DND-41 (cell line): Measurements from ENCODE around the gene EOGT.

Source experiments
- ATAC-seq: fragments of 200-7000 bp; cut with Tn5 transposase; 3 replicates; pipeline ENCODE4 v1.9.1; 2021; ENCODE audit warnings: low read depth; ENCODE audit not compliant: insufficient read depth
- DNase-seq: peaks from one replicate; pipeline ENCODE4 v3.0.0-alpha.2; 2020
- H2AFZ ChIP-seq: 2 replicates; pipeline ENCODE4 v1.6.0; 2012; ENCODE audit warnings: low read depth, low read length
- H3K27ac ChIP-seq: 2 replicates; pipeline ENCODE4 v1.5.1; 2012; ENCODE audit warnings: low read length, inconsistent platforms
- H3K27me3 ChIP-seq: fragments of 200-600 bp; sonication (generic); 2 replicates; pipeline ENCODE4 v1.6.0; 2012; ENCODE audit warnings: low read length, mild to moderate bottlenecking, inconsistent platforms; ENCODE audit not compliant: insufficient read depth, poor library complexity
- H3K36me3 ChIP-seq: 2 replicates; pipeline ENCODE4 v1.5.1; 2012; ENCODE audit warnings: low read length, inconsistent platforms; ENCODE audit not compliant: insufficient read depth
- H3K4me1 ChIP-seq: 2 replicates; pipeline ENCODE4 v1.5.1; 2012; ENCODE audit warnings: mild to moderate bottlenecking, low read length; ENCODE audit not compliant: insufficient read depth
- H3K4me2 ChIP-seq: 2 replicates; pipeline ENCODE4 v1.6.0; 2012; ENCODE audit warnings: mild to moderate bottlenecking, moderate library complexity, low read length, inconsistent platforms; ENCODE audit not compliant: insufficient read depth
- H3K4me3 ChIP-seq, 2 experiments: fragments of 200-600 bp in 1 of 2; shearing (Covaris generic) in 1 of 2; 2 replicates each; pipeline ENCODE4 v1.5.1; 2012 to 2016; ENCODE audit warnings: inconsistent platforms in 2 of 2, low read length in 2 of 2, mild to moderate bottlenecking in 2 of 2, low read depth in 1 of 2, moderate library complexity in 1 of 2
- H3K79me2 ChIP-seq: 2 replicates; pipeline ENCODE4 v1.6.0; 2012; ENCODE audit warnings: low read length, inconsistent platforms; ENCODE audit not compliant: insufficient read depth
- H3K9ac ChIP-seq: 2 replicates; pipeline ENCODE4 v1.6.0; 2012; ENCODE audit warnings: low read depth, mild to moderate bottlenecking, inconsistent platforms, low read length, moderate library complexity
- H3K9me3 ChIP-seq: 2 replicates; pipeline ENCODE4 v1.5.1; 2012; ENCODE audit warnings: low read length, moderate library complexity, mild to moderate bottlenecking, inconsistent platforms; ENCODE audit not compliant: insufficient read depth, severe bottlenecking
- H4K20me1 ChIP-seq: 2 replicates; pipeline ENCODE4 v1.6.0; 2012; ENCODE audit warnings: low read length; ENCODE audit not compliant: insufficient read depth
- EZH2 ChIP-seq: IDR thresholded peaks from 3 replicates; pipeline ENCODE4 v1.6.1; 2012; ENCODE audit warnings: borderline replicate concordance, low read depth, mild to moderate bottlenecking, moderate library complexity, low read length, inconsistent platforms; ENCODE audit not compliant: severe bottlenecking
- TF ChIP-seq, protein P1 (sequence below): IDR thresholded peaks from 2 replicates; pipeline ENCODE4 v1.5.1; 2012; ENCODE audit warnings: borderline replicate concordance, low read length, moderate library complexity, mild to moderate bottlenecking; ENCODE audit not compliant: poor library complexity, severe bottlenecking; ENCODE audit errors: extremely low read depth

EOGT gene

GRCh38 chr3:68945225-68945624 lies 68.3 kb downstream of the EOGT start:
- no peak overlapping the region for H3K4me2 ChIP-seq
- no peak overlapping the region for H3K27ac ChIP-seq
- H3K36me3 ChIP-seq = no peaks in the 10 kb centered on the region
- H3K9ac ChIP-seq = no peak overlapping the region
- no peaks in the 10 kb centered on the region for H4K20me1 ChIP-seq
- no peaks in the 10 kb centered on the region for H3K79me2 ChIP-seq
- no peaks in the 10 kb centered on the region for H3K27me3 ChIP-seq
- no peaks in the 10 kb centered on the region for H3K9me3 ChIP-seq
- ATAC-seq = no peak
- DNase-seq = no peak
- no peak overlapping the region for H2AFZ ChIP-seq
- TF ChIP-seq, protein P1, sequence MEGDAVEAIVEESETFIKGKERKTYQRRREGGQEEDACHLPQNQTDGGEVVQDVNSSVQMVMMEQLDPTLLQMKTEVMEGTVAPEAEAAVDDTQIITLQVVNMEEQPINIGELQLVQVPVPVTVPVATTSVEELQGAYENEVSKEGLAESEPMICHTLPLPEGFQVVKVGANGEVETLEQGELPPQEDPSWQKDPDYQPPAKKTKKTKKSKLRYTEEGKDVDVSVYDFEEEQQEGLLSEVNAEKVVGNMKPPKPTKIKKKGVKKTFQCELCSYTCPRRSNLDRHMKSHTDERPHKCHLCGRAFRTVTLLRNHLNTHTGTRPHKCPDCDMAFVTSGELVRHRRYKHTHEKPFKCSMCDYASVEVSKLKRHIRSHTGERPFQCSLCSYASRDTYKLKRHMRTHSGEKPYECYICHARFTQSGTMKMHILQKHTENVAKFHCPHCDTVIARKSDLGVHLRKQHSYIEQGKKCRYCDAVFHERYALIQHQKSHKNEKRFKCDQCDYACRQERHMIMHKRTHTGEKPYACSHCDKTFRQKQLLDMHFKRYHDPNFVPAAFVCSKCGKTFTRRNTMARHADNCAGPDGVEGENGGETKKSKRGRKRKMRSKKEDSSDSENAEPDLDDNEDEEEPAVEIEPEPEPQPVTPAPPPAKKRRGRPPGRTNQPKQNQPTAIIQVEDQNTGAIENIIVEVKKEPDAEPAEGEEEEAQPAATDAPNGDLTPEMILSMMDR = no peak
- TF ChIP-seq EZH2 = no peak
- H3K4me3 ChIP-seq = no peak overlapping the region
- H3K4me1 ChIP-seq = no peaks in the 10 kb centered on the region

- Histone ChIP-seq H3K79me2 (no peaks in the 10 kb centered on the region), H3K9ac (no peak overlapping the region), H3K36me3 (no peaks in the 10 kb centered on the region), H3K27ac (no peak overlapping the region), H3K27me3 (no peaks in the 10 kb centered on the region), H3K9me3 (no peaks in the 10 kb centered on the region), H3K4me2 (no peak overlapping the region), H2AFZ (no peak overlapping the region), H4K20me1 (no peaks in the 10 kb centered on the region), H3K4me1 (no peaks in the 10 kb centered on the region), H3K4me3 (no peak overlapping the region)
- ATAC-seq = no peak
- DNase-seq = no peak
- TF ChIP-seq, protein P1 = no peak
- no peak for TF ChIP-seq EZH2
These were observed 69.6 kb downstream of the EOGT start for GRCh38 chr3:68943753-68944500.

DNA sequence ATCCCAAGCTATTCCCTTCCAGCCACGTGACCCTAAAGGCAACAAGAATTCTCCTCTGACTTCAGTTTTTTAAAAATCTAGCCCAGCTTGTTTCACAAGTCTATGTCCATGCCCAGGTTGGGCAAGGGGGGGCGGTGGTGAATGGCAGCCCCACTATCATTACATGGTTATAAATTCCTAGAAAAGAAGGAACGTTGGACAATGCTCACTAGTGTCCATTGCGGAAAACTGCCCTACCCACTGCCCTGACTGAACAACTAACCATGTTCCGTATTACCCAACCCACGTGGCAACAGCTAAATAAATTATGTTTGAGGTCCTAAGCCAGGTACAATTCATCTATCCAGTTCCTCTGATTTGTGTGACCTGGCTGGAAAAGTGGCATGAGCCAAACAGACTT lies 72.4 kb downstream of the EOGT start:
- Histone ChIP-seq H3K9ac (no peak overlapping the region), H2AFZ (no peak overlapping the region), H3K79me2 (no peaks in the 10 kb centered on the region), H3K4me1 (peaks cover 6% of the 10 kb centered on the region; the same call in 1 of the 2 replicates), H3K9me3 (no peaks in the 10 kb centered on the region), H3K4me3 (no peak overlapping the region), H3K27ac (no peak overlapping the region), H4K20me1 (no peaks in the 10 kb centered on the region), H3K4me2 (no peak overlapping the region), H3K36me3 (no peaks in the 10 kb centered on the region), H3K27me3 (peaks cover 11% of the 10 kb centered on the region)
- no peak for ATAC-seq
- no peak for DNase-seq
- no peak for TF ChIP-seq EZH2
- TF ChIP-seq, protein P1 = no peak

DNA sequence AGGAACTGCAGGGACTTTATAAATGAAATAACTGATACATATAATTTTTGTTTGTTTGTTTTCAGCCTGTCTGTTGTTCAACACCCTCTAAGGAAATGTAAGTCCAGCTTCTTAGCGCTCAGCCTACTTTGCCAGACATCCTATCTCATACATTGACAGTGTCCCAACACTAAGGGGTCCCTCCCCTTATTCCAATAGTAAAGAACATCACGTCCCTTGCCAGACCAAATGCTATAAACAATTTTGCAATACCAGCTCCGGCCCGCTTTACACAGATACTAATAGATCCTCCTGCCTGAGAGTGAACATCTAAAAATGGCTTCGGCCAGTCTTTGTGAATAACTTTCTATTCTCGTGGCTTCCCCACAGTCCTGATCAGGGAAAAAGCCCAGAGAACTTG lies 76.6 kb downstream of the EOGT start:
- H3K9me3 ChIP-seq = no peaks in the 10 kb centered on the region
- no peak overlapping the region for H3K27ac ChIP-seq
- H3K9ac ChIP-seq = no peak overlapping the region
- H4K20me1 ChIP-seq = no peaks in the 10 kb centered on the region
- DNase-seq (no peak), ATAC-seq (no peak)
- no peak overlapping the region for H3K4me3 ChIP-seq
- no peaks in the 10 kb centered on the region for H3K79me2 ChIP-seq
- no peak overlapping the region for H3K4me2 ChIP-seq
- peaks cover 6% of the 10 kb centered on the region; the same call in 1 of the 2 replicates for H3K4me1 ChIP-seq
- H3K36me3 ChIP-seq = no peaks in the 10 kb centered on the region
- no peak overlapping the region for H2AFZ ChIP-seq
- TF ChIP-seq EZH2 = no peak
- peaks cover 15% of the 10 kb centered on the region for H3K27me3 ChIP-seq
